C1 segment of cervical spinal cord (tissue), 14 donors: ENCODE measurements around the gene SMAD3.
"Not testable (repeated sequence)": the region's sequence is repeated elsewhere in the genome, so short reads cannot be mapped to it uniquely, and the experiment has no call there.

Experiments used
- DNase-seq, 14 donors: peaks; one replicate each; lab custom pipeline; 2025; lab: John Stamatoyannopoulos, UW

The SMAD3 gene

GRCh38 chr15:67062369-67062985, 2.9 kb upstream of the SMAD3 start:
- no peak for DNase-seq

GRCh38 chr15:67063689-67064606, 1.5 kb upstream of the SMAD3 start:
- no peak for DNase-seq

- peak in 5 of 14 donors; percentile 28 to 71 (median 55) for DNase-seq
Measured at GRCh38 chr15:67064607-67065530, 533 bp upstream of the SMAD3 start.

GRCh38 chr15:67066041-67066958, 898 bp downstream of the SMAD3 start:
- DNase-seq = peak in 2 of 14 donors; percentile 23 to 56

GRCh38 chr15:67066959-67067853, 1.8 kb downstream of the SMAD3 start:
- DNase-seq = no peak

- DNase-seq = no peak
Measured at GRCh38 chr15:67067930-67068551, 2.6 kb downstream of the SMAD3 start.

GRCh38 chr15:67068710-67069400, 3.5 kb downstream of the SMAD3 start:
- no peak for DNase-seq

GRCh38 chr15:67070150-67070549, 4.7 kb downstream of the SMAD3 start:
- no peak for DNase-seq

- DNase-seq = no peak
Measured at GRCh38 chr15:67070892-67071664, 5.7 kb downstream of the SMAD3 start.

- no peak for DNase-seq
Measured at GRCh38 chr15:67072442-67072841, 7.0 kb downstream of the SMAD3 start.

- no peak for DNase-seq
Measured at GRCh38 chr15:67072958-67073357, 7.6 kb downstream of the SMAD3 start.

GRCh38 chr15:67074886-67075229, 9.5 kb downstream of the SMAD3 start:
- no peak for DNase-seq

GRCh38 chr15:67075555-67076135, 10.2 kb downstream of the SMAD3 start:
- DNase-seq = not testable (repeated sequence)

- no peak for DNase-seq
Measured at GRCh38 chr15:67076147-67076843, 10.9 kb downstream of the SMAD3 start.

- DNase-seq = no peak
Measured at GRCh38 chr15:67077641-67078215, 12.3 kb downstream of the SMAD3 start.

- DNase-seq = no peak
Measured at GRCh38 chr15:67079361-67079760, 14.0 kb downstream of the SMAD3 start.
